ENCODE results near the gene NME7.

NME7 gene

GRCh38 chr1:169112241-169112640, 255.4 kb downstream of the NME7 start:
- H3K9me3 ChIP-seq (ENCODE audit: insufficient read depth, low read depth, low read length), result no peaks in the 10 kb centered on the region
- H3K4me2 ChIP-seq (ENCODE audit: low read depth, low read length, poor library complexity, severe bottlenecking), result no peak overlapping the region
- no peaks in the 10 kb centered on the region for H3K27me3 ChIP-seq (ENCODE audit: insufficient read depth, low read length, poor library complexity, severe bottlenecking)
- peaks cover 29% of the 10 kb centered on the region for H3K79me2 ChIP-seq (ENCODE audit: insufficient read depth, low read length)
- peaks cover 44% of the 10 kb centered on the region for H3K4me1 ChIP-seq (ENCODE audit: insufficient read depth, low read length, poor library complexity, severe bottlenecking)
- no peak overlapping the region for H3K4me3 ChIP-seq (ENCODE audit: low read length, poor library complexity, severe bottlenecking)
- no peaks in the 10 kb centered on the region for H3F3A ChIP-seq (ENCODE audit: low read depth)
- H3K36me3 ChIP-seq (ENCODE audit: insufficient read depth, low read length), result no peaks in the 10 kb centered on the region; the same call in 1 of the 2 replicates
- peaks cover 16% of the 10 kb centered on the region for H4K20me1 ChIP-seq (ENCODE audit: insufficient read depth, low read length, poor library complexity, severe bottlenecking)
- no peak overlapping the region for H3K9ac ChIP-seq (ENCODE audit: low read depth, low read length, poor library complexity, severe bottlenecking)
- H3K9me2 ChIP-seq (replicated peaks; ENCODE audit: low read depth, low read length), result no peaks in the 10 kb centered on the region
- TF ChIP-seq EZH2phosphoT487 (IDR thresholded peaks at IDR 0.05; ENCODE audit: borderline replicate concordance), result no peak
- no peak for TF ChIP-seq CTCF (conservative IDR thresholded peaks at IDR 0.05; ENCODE audit: low read length)
- no peak overlapping the region for H2AFZ ChIP-seq (ENCODE audit: low read length)

- no peaks in the 10 kb centered on the region; the same call in 1 of the 2 replicates for H3K36me3 ChIP-seq (ENCODE audit: insufficient read depth, low read length)
- no peak for TF ChIP-seq CTCF (conservative IDR thresholded peaks at IDR 0.05; ENCODE audit: low read length)
- TF ChIP-seq EZH2phosphoT487 (IDR thresholded peaks at IDR 0.05; ENCODE audit: borderline replicate concordance), result no peak
- no peaks in the 10 kb centered on the region for H3F3A ChIP-seq (ENCODE audit: low read depth)
Measured at GRCh38 chr1:169111472-169111871, 256.1 kb downstream of the NME7 start.

GRCh38 chr1:169110689-169111447, 256.7 kb downstream of the NME7 start:
- no peaks in the 10 kb centered on the region for H3K27me3 ChIP-seq (ENCODE audit: insufficient read depth, low read length, poor library complexity, severe bottlenecking)
- no peak for TF ChIP-seq CTCF (conservative IDR thresholded peaks at IDR 0.05; ENCODE audit: low read length)
- no peak for TF ChIP-seq EZH2phosphoT487 (IDR thresholded peaks at IDR 0.05; ENCODE audit: borderline replicate concordance)
- no peaks in the 10 kb centered on the region for H3F3A ChIP-seq (ENCODE audit: low read depth)
- H2AFZ ChIP-seq (ENCODE audit: low read length), result no peak overlapping the region
- H3K4me2 ChIP-seq (ENCODE audit: low read depth, low read length, poor library complexity, severe bottlenecking), result peak overlapping the region; percentile 94
- H3K4me1 ChIP-seq (ENCODE audit: insufficient read depth, low read length, poor library complexity, severe bottlenecking), result peaks cover 43% of the 10 kb centered on the region
- H3K36me3 ChIP-seq (ENCODE audit: insufficient read depth, low read length), result no peaks in the 10 kb centered on the region; the same call in 1 of the 2 replicates
- peaks cover 16% of the 10 kb centered on the region for H4K20me1 ChIP-seq (ENCODE audit: insufficient read depth, low read length, poor library complexity, severe bottlenecking)
- peak overlapping the region; percentile 85 for H3K4me3 ChIP-seq (ENCODE audit: low read length, poor library complexity, severe bottlenecking)
- peak overlapping the region; percentile 52 for H3K9ac ChIP-seq (ENCODE audit: low read depth, low read length, poor library complexity, severe bottlenecking)
- no peaks in the 10 kb centered on the region for H3K9me2 ChIP-seq (replicated peaks; ENCODE audit: low read depth, low read length)
- H3K79me2 ChIP-seq (ENCODE audit: insufficient read depth, low read length), result peaks cover 33% of the 10 kb centered on the region
- H3K9me3 ChIP-seq (ENCODE audit: insufficient read depth, low read depth, low read length), result no peaks in the 10 kb centered on the region

More at GRCh38 chr1:169111472-169111871, 256.1 kb downstream of the NME7 start:
- Histone ChIP-seq H2AFZ (ENCODE audit: low read length) (no peak overlapping the region), H4K20me1 (ENCODE audit: insufficient read depth, low read length, poor library complexity, severe bottlenecking) (peaks cover 16% of the 10 kb centered on the region), H3K9me2 (replicated peaks; ENCODE audit: low read depth, low read length) (no peaks in the 10 kb centered on the region), H3K4me1 (ENCODE audit: insufficient read depth, low read length, poor library complexity, severe bottlenecking) (peaks cover 47% of the 10 kb centered on the region), H3K4me2 (ENCODE audit: low read depth, low read length, poor library complexity, severe bottlenecking) (peak overlapping the region; percentile 9), H3K79me2 (ENCODE audit: insufficient read depth, low read length) (peaks cover 33% of the 10 kb centered on the region), H3K27me3 (ENCODE audit: insufficient read depth, low read length, poor library complexity, severe bottlenecking) (no peaks in the 10 kb centered on the region), H3K4me3 (ENCODE audit: low read length, poor library complexity, severe bottlenecking) (no peak overlapping the region), H3K9me3 (ENCODE audit: insufficient read depth, low read depth, low read length) (no peaks in the 10 kb centered on the region), H3K9ac (ENCODE audit: low read depth, low read length, poor library complexity, severe bottlenecking) (no peak overlapping the region)

Measured in Loucy (cell line).